Smooth muscle cell (in vitro differentiated cells): ENCODE data around the gene TMEM178B. TPM values are rescaled to one million over a fixed set of nuclear protein-coding genes. Genes with fewer than 3 reads are reported as not detected.

Source experiments
- DNase-seq: peaks from one replicate; lab custom pipeline; 2025; ENCODE audit not compliant: unreplicated experiment; lab: John Stamatoyannopoulos, UW
- H2AFZ ChIP-seq: fragments of 200-600 bp; sonication (generic); 2 replicates; pipeline ENCODE4 v1.6.0; 2016; ENCODE audit warnings: antibody characterized with exemption, low read depth, mild to moderate bottlenecking
- H3F3A ChIP-seq: fragments of 200-600 bp; sonication (generic); 2 replicates; pipeline ENCODE4 v1.6.0; 2017; ENCODE audit warnings: antibody characterized with exemption, low read depth
- H3K27ac ChIP-seq: fragments of 200-600 bp; sonication (generic); 2 replicates; pipeline ENCODE4 v1.5.1; 2016; ENCODE audit warnings: low read depth, mild to moderate bottlenecking
- H3K27me3 ChIP-seq: fragments of 200-600 bp; sonication (generic); 2 replicates; pipeline ENCODE4 v1.6.1; 2016; ENCODE audit warnings: low read depth, mild to moderate bottlenecking
- H3K36me3 ChIP-seq: fragments of 200-600 bp; sonication (generic); 2 replicates; pipeline ENCODE4 v1.5.1; 2016; ENCODE audit warnings: low read depth
- H3K4me1 ChIP-seq: fragments of 200-600 bp; sonication (generic); 2 replicates; pipeline ENCODE4 v1.5.1; 2016; ENCODE audit warnings: low read depth
- H3K4me2 ChIP-seq: fragments of 200-600 bp; sonication (generic); 2 replicates; pipeline ENCODE4 v1.6.0; 2016; ENCODE audit warnings: mild to moderate bottlenecking
- H3K4me3 ChIP-seq: fragments of 200-600 bp; sonication (generic); 2 replicates; pipeline ENCODE4 v1.5.1; 2016; ENCODE audit warnings: mild to moderate bottlenecking
- H3K79me2 ChIP-seq: fragments of 200-600 bp; sonication (generic); 2 replicates; pipeline ENCODE4 v1.6.0; 2016; ENCODE audit warnings: low read depth, mild to moderate bottlenecking
- H3K9ac ChIP-seq: fragments of 200-600 bp; sonication (generic); 2 replicates; pipeline ENCODE4 v1.6.0; 2016; ENCODE audit warnings: low read depth
- H3K9me3 ChIP-seq: fragments of 200-600 bp; sonication (generic); replicated peaks from 2 replicates; pipeline ENCODE4 v1.5.1; 2016; ENCODE audit warnings: low read depth
- H4K20me1 ChIP-seq: fragments of 200-600 bp; sonication (generic); 2 replicates; pipeline ENCODE4 v1.6.0; 2016; ENCODE audit warnings: low read depth
- CTCF ChIP-seq: fragments of 200-600 bp; sonication (generic); IDR thresholded peaks from 2 replicates; pipeline ENCODE4 v1.5.1; 2017; ENCODE audit warnings: borderline replicate concordance, mild to moderate bottlenecking, antibody characterized with exemption; ENCODE audit not compliant: insufficient read depth, poor library complexity, severe bottlenecking
- WGBS: methylation state at CpG from one replicate; pipeline ENCODE4 v1.1.7; 2016; ENCODE audit warnings: low lambda C conversion rate; 5-methylcytosine and 5-hydroxymethylcytosine counted together
- polyA plus RNA-seq: library from polyadenylated mRNA; unstranded; fragments of >200 nt; fragmentation: Nextera tagmentation; extraction: Ambion mirVana; gene quantifications from 2 replicates; pipeline ENCODE4 v1.2.1, GENCODE V29; 2016
- total RNA-seq: library from RNA; depleted of rRNA; stranded (reverse); fragments of >200 nt; gene quantifications from 2 replicates; pipeline ENCODE4 v1.2.3, GENCODE V29; 2014

Gene TMEM178B
- total and polyA plus RNA-seq, 2 experiments from 2014 or later = 0.72 TPM; not detected in 1

- H3K9ac ChIP-seq = no peak overlapping the region
- no peaks in the 10 kb centered on the region for H4K20me1 ChIP-seq
- no peaks in the 10 kb centered on the region for H3K4me1 ChIP-seq
- H3K27me3 ChIP-seq = no peaks in the 10 kb centered on the region
- DNase-seq = no peak
- H3K27ac ChIP-seq = no peak overlapping the region
- WGBS = 93% methylated on average over 4 of the region's 4 CpGs
- H3K4me3 ChIP-seq = no peak overlapping the region
- no peaks in the 10 kb centered on the region for H3F3A ChIP-seq
- TF ChIP-seq CTCF = no peak
- no peaks in the 10 kb centered on the region for H3K36me3 ChIP-seq
- no peaks in the 10 kb centered on the region for H3K79me2 ChIP-seq
- no peaks in the 10 kb centered on the region for H3K9me3 ChIP-seq
- H3K4me2 ChIP-seq = no peak overlapping the region
- no peak overlapping the region for H2AFZ ChIP-seq
These were observed 261.3 kb downstream of the TMEM178B start for GRCh38 chr7:141335164-141335563.

GRCh38 chr7:141339603-141340002 is 265.7 kb downstream of the TMEM178B start:
- Histone ChIP-seq H3K4me2 (no peak overlapping the region), H3K79me2 (no peaks in the 10 kb centered on the region), H3K27me3 (no peaks in the 10 kb centered on the region), H3F3A (no peaks in the 10 kb centered on the region), H3K9ac (no peak overlapping the region), H2AFZ (no peak overlapping the region), H4K20me1 (no peaks in the 10 kb centered on the region), H3K9me3 (no peaks in the 10 kb centered on the region), H3K4me3 (no peak overlapping the region), H3K27ac (no peak overlapping the region), H3K36me3 (no peaks in the 10 kb centered on the region), H3K4me1 (no peaks in the 10 kb centered on the region)
- DNase-seq = no peak
- no peak for TF ChIP-seq CTCF
- 64% methylated on average over 1 of the region's 1 CpG for WGBS

- Histone ChIP-seq H3K27ac (no peak overlapping the region), H3K27me3 (no peaks in the 10 kb centered on the region), H3K4me3 (no peak overlapping the region)
These were observed 267.1 kb downstream of the TMEM178B start for GRCh38 chr7:141340991-141341390.

More at GRCh38 chr7:141340991-141341390, 267.1 kb downstream of the TMEM178B start:
- no peaks in the 10 kb centered on the region for H3K4me1 ChIP-seq
- no peaks in the 10 kb centered on the region for H3F3A ChIP-seq
- 87% methylated on average over 4 of the region's 4 CpGs for WGBS
- no peak for DNase-seq
- H2AFZ ChIP-seq = no peak overlapping the region
- H3K79me2 ChIP-seq = no peaks in the 10 kb centered on the region
- H3K9me3 ChIP-seq = no peaks in the 10 kb centered on the region
- H3K36me3 ChIP-seq = no peaks in the 10 kb centered on the region
- no peaks in the 10 kb centered on the region for H4K20me1 ChIP-seq
- no peak overlapping the region for H3K4me2 ChIP-seq
- TF ChIP-seq CTCF = no peak
- H3K9ac ChIP-seq = no peak overlapping the region
